GM12878 (cell line): ENCODE results near the gene TARDBP. TPM values are rescaled to one million over a fixed set of nuclear protein-coding genes. Genes with fewer than 3 reads are reported as not detected.

Experiments used
- ATAC-seq: fragments of 200-7000 bp; cut with Tn5 transposase; 3 replicates; pipeline ENCODE4 v1.9.1; 2020; ENCODE audit warnings: mild to moderate bottlenecking, moderate library complexity
- BruUV-seq: library from RNA; stranded (reverse); fragments of 400-500 nt; replicated peaks from 2 replicates; lab custom pipeline; 2021; lab: Mats Ljungman, UMichigan
- CTCF ChIA-PET: fragments of 300-600 bp; sonication (Branson Sonifier 250); formaldehyde crosslinking; extraction: SDS; loops from one replicate; lab custom pipeline; 2021; ENCODE audit warnings: inconsistent platforms; lab: Yijun Ruan, JAX
- POLR2A ChIA-PET: fragments of 350-600 bp; formaldehyde crosslinking; extraction: SDS; loops from one replicate; lab custom pipeline; 2021; ENCODE audit warnings: inconsistent platforms; lab: Charles Lee
- RAD21 ChIA-PET: fragments of 300-600 bp; sonication (Branson Sonifier 250); formaldehyde crosslinking; loops from one replicate; lab custom pipeline; 2023; ENCODE audit warnings: antibody characterized with exemption; ENCODE audit not compliant: unreplicated experiment; lab: Charles Lee
- SMC1A ChIA-PET: fragments of 300-600 bp; sonication (Branson Sonifier 250); formaldehyde crosslinking; loops from one replicate; lab custom pipeline; 2023; ENCODE audit not compliant: unreplicated experiment, uncharacterized antibody; lab: Charles Lee
- DNase-seq: peaks from one replicate; pipeline ENCODE4 v3.0.0-alpha.2; 2011; ENCODE audit warnings: low read depth, low spot score
- FAIRE-seq: peaks from 3 replicates; lab custom pipeline; 2011; peaks lifted over from hg19 to GRCh38; lab: Jason Lieb, UNC
- H2AFZ ChIP-seq: 2 replicates; pipeline ENCODE4 v1.6.0; 2011; ENCODE audit warnings: low read depth, low read length, control low read depth; ENCODE audit not compliant: control insufficient read depth
- H3K27ac ChIP-seq: 2 replicates; pipeline ENCODE4 v1.5.1; 2011; ENCODE audit warnings: control low read depth; ENCODE audit not compliant: control insufficient read depth, insufficient read depth
- H3K27me3 ChIP-seq, 2 experiments: replicated peaks in 1 of 2; 2 replicates each; pipeline versions ENCODE4 v1.6.0 to v1.6.1; 2011; ENCODE audit warnings: low read length in 1 of 2; ENCODE audit not compliant: control insufficient read depth in 2 of 2, insufficient read depth in 2 of 2
- H3K36me3 ChIP-seq, 2 experiments: 2 replicates each; pipeline ENCODE4 v1.5.1; 2011; ENCODE audit warnings: low read length in 1 of 2; ENCODE audit not compliant: control insufficient read depth in 2 of 2, insufficient read depth in 2 of 2
- H3K4me1 ChIP-seq: 2 replicates; pipeline ENCODE4 v1.6.1; 2011; ENCODE audit warnings: mild to moderate bottlenecking, low read length, moderate library complexity, mixed read lengths; ENCODE audit not compliant: control insufficient read depth, insufficient read depth
- H3K4me2 ChIP-seq: 2 replicates; pipeline ENCODE4 v1.6.0; 2011; ENCODE audit warnings: control low read depth; ENCODE audit not compliant: control insufficient read depth, insufficient read depth
- H3K4me3 ChIP-seq: fragments of 200-600 bp; sonication (generic); 2 replicates; pipeline ENCODE4 v1.5.1; 2016
- H3K79me2 ChIP-seq: 2 replicates; pipeline ENCODE4 v1.6.0; 2011; ENCODE audit warnings: low read length; ENCODE audit not compliant: control insufficient read depth, insufficient read depth
- H3K9ac ChIP-seq: 2 replicates; pipeline ENCODE4 v1.8.0; 2011; ENCODE audit warnings: low read length, control low read depth, mixed read lengths; ENCODE audit not compliant: control insufficient read depth, insufficient read depth
- H3K9me3 ChIP-seq: replicated peaks from 3 replicates; pipeline ENCODE4 v1.5.1; 2011; ENCODE audit warnings: mild to moderate bottlenecking, low read length; ENCODE audit not compliant: control insufficient read depth, insufficient read depth
- H4K20me1 ChIP-seq: 2 replicates; pipeline ENCODE4 v1.6.0; 2011; ENCODE audit not compliant: control insufficient read depth, insufficient read depth
- BACH1 ChIP-seq: fragments of 450-650 bp; IDR thresholded peaks from 2 replicates; pipeline ENCODE4 v1.6.1; 2017; ENCODE audit warnings: mild to moderate bottlenecking, borderline replicate concordance
- BMI1 ChIP-seq: fragments of 450-650 bp; IDR thresholded peaks from 2 replicates; pipeline ENCODE4 v1.6.1; 2016; ENCODE audit warnings: mild to moderate bottlenecking, moderate library complexity, borderline replicate concordance
- CHD1 ChIP-seq: IDR thresholded peaks from 2 replicates; pipeline ENCODE4 v1.6.1; 2012; ENCODE audit warnings: low read depth, low read length, improper control_type of control experiment
- FOXK2 ChIP-seq: fragments of 450-650 bp; IDR thresholded peaks from 2 replicates; pipeline ENCODE4 v1.6.1; 2017; ENCODE audit warnings: mild to moderate bottlenecking, moderate library complexity
- HDGF ChIP-seq: fragments of 450-650 bp; IDR thresholded peaks from 2 replicates; pipeline ENCODE4 v1.6.1; 2016; ENCODE audit warnings: antibody characterized with exemption
- NFIC ChIP-seq: IDR thresholded peaks from 2 replicates; pipeline ENCODE4 v1.6.1; 2012; ENCODE audit warnings: low read depth, mild to moderate bottlenecking, inconsistent platforms, low read length, moderate library complexity
- PAX8 ChIP-seq: fragments of 450-650 bp; IDR thresholded peaks from 2 replicates; pipeline ENCODE4 v1.6.1; 2017; ENCODE audit warnings: mild to moderate bottlenecking, moderate library complexity
- SREBF2 ChIP-seq: IDR thresholded peaks from 2 replicates; pipeline ENCODE4 v1.6.1; 2012; ENCODE audit warnings: mild to moderate bottlenecking, low read length
- STAT1 ChIP-seq: fragments of 450-650 bp; conservative IDR thresholded peaks from 2 replicates; pipeline ENCODE4 v1.6.1; 2014; ENCODE audit warnings: antibody characterized with exemption, mild to moderate bottlenecking
- ZSCAN29 ChIP-seq: fragments of 450-650 bp; IDR thresholded peaks from 2 replicates; pipeline ENCODE4 v1.6.1; 2017; ENCODE audit warnings: mild to moderate bottlenecking, moderate library complexity
- WGBS: methylation state at CpG from one replicate; pipeline ENCODE4 v1.1.6; 2016; ENCODE audit warnings: low lambda C conversion rate; ENCODE audit not compliant: insufficient replicate concordance, insufficient coverage; ENCODE audit errors: missing lambda C conversion rate; 5-methylcytosine and 5-hydroxymethylcytosine counted together
- in situ Hi-C: fragments of 300-500 bp; cut with MboI; formaldehyde crosslinking; loops from 9 replicates; pipeline ENCODE4 v1.14.3; 2018; ENCODE audit warnings: mixed read lengths
- intact Hi-C: fragments of 100-400 bp; cut with micrococcal nuclease; formaldehyde crosslinking; loops from one replicate; pipeline ENCODE4 v1.14.2; 2022; ENCODE audit not compliant: unreplicated experiment
- polyA plus RNA-seq, 11 experiments: library from polyadenylated mRNA; depleted of rRNA in 4 of 11; unstranded in 6 of 11; stranded (reverse) in 5 of 11; fragments of >200 nt; fragmentation: Nextera tagmentation in 4 of 11; fragmentation: Illumina TruSeq in 1 of 11; extraction: Ambion mirVana in 4 of 11; extraction: Trizol in 1 of 11; gene quantifications; 1 replicate in 1 of 11; 2 replicates in 10 of 11; pipeline versions ENCODE4 v1.2.1 to v1.2.3, GENCODE V29; 2011 to 2016; ENCODE audit warnings: inconsistent platforms in 2 of 11, missing spikeins in 2 of 11, low read depth in 1 of 11
- total RNA-seq, 4 experiments: library from RNA; depleted of rRNA in 3 of 4; stranded (reverse); fragments of >200 nt in 3 of 4; fragmentation: Illumina TruSeq in 1 of 4; extraction: Trizol in 1 of 4; gene quantifications; 2 replicates each; pipeline versions ENCODE4 v1.2.1 to v1.2.3, GENCODE V29; 2013 to 2021
- TF ChIP-seq, protein P1 (sequence below): fragments of 450-650 bp; IDR thresholded peaks from 2 replicates; pipeline ENCODE4 v1.6.1; 2017; ENCODE audit warnings: mild to moderate bottlenecking, moderate library complexity
- TF ChIP-seq, protein P2 (sequence below): fragments of 450-650 bp; IDR thresholded peaks from 2 replicates; pipeline ENCODE4 v1.6.1; 2017; ENCODE audit warnings: antibody characterized with exemption, mild to moderate bottlenecking, moderate library complexity
- TF ChIP-seq, protein P3 (sequence below): IDR thresholded peaks from 2 replicates; pipeline ENCODE4 v1.6.1; 2011; ENCODE audit warnings: borderline replicate concordance, low read depth, mild to moderate bottlenecking, moderate library complexity, mixed read lengths, low read length; ENCODE audit not compliant: insufficient read depth; ENCODE audit errors: extremely low read length

Gene TARDBP
- total and polyA plus RNA-seq, 10 of the 15 experiments (the other 5 are each of a cell fraction or from before 2014, with no cell fraction given): 55.6 to 318 (median 192) TPM

DNA sequence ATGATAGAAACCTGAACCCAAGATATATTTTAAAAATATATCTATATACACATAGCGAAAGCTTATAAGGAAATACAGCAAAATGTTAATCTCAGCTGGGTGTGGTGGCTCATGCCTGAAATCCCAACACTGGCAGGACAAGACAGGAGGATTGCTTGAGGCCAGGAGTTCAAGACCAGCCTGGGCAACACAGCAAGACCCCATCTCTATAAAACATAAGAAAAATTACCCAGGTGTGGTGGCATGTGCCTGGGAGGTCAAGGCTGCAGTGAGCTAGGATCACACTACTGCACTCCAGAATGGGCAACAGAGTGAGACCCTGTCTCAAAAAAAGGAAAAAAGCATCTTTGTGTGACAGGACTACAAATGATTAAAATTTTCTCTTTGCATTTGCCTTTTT, 53.3 kb downstream of the TARDBP start:
- H3K27ac ChIP-seq: no peak overlapping the region
- ATAC-seq (no peak), FAIRE-seq (no peak), DNase-seq (no peak)
- no peak overlapping the region for H3K9ac ChIP-seq
- intact Hi-C loops: no loop called here
- peaks cover 10% of the 10 kb centered on the region for H3K79me2 ChIP-seq
- ChIA-PET CTCF (interaction anchor here (1.2 to 1.3 kb wide), 3 partner anchors 28 to 576 kb away, joined by 3 to 4 read pairs (median 3); no protein-coding TSS in a partner anchor), POLR2A (no interaction called here), SMC1A (interaction anchor here (2.4 kb wide), 1 partner anchor 28 kb away, joined by 9 read pairs; no protein-coding TSS in a partner anchor), RAD21 (interaction anchor here (0.6 kb wide), 1 partner anchor 27 kb away, joined by 3 read pairs; no protein-coding TSS in a partner anchor)
- 90% methylated on average over 1 of the region's 1 CpG for WGBS
- no peaks in the 10 kb centered on the region for H3K27me3 ChIP-seq
- H3K4me2 ChIP-seq: no peak overlapping the region
- in situ Hi-C loops: no loop called here
- no peak for TF ChIP-seq HDGF
- TF ChIP-seq NFIC: no peak
- TF ChIP-seq, protein P1, sequence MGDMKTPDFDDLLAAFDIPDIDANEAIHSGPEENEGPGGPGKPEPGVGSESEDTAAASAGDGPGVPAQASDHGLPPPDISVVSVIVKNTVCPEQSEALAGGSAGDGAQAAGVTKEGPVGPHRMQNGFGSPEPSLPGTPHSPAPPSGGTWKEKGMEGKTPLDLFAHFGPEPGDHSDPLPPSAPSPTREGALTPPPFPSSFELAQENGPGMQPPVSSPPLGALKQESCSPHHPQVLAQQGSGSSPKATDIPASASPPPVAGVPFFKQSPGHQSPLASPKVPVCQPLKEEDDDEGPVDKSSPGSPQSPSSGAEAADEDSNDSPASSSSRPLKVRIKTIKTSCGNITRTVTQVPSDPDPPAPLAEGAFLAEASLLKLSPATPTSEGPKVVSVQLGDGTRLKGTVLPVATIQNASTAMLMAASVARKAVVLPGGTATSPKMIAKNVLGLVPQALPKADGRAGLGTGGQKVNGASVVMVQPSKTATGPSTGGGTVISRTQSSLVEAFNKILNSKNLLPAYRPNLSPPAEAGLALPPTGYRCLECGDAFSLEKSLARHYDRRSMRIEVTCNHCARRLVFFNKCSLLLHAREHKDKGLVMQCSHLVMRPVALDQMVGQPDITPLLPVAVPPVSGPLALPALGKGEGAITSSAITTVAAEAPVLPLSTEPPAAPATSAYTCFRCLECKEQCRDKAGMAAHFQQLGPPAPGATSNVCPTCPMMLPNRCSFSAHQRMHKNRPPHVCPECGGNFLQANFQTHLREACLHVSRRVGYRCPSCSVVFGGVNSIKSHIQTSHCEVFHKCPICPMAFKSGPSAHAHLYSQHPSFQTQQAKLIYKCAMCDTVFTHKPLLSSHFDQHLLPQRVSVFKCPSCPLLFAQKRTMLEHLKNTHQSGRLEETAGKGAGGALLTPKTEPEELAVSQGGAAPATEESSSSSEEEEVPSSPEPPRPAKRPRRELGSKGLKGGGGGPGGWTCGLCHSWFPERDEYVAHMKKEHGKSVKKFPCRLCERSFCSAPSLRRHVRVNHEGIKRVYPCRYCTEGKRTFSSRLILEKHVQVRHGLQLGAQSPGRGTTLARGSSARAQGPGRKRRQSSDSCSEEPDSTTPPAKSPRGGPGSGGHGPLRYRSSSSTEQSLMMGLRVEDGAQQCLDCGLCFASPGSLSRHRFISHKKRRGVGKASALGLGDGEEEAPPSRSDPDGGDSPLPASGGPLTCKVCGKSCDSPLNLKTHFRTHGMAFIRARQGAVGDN: no peak
- TF ChIP-seq, protein P2, sequence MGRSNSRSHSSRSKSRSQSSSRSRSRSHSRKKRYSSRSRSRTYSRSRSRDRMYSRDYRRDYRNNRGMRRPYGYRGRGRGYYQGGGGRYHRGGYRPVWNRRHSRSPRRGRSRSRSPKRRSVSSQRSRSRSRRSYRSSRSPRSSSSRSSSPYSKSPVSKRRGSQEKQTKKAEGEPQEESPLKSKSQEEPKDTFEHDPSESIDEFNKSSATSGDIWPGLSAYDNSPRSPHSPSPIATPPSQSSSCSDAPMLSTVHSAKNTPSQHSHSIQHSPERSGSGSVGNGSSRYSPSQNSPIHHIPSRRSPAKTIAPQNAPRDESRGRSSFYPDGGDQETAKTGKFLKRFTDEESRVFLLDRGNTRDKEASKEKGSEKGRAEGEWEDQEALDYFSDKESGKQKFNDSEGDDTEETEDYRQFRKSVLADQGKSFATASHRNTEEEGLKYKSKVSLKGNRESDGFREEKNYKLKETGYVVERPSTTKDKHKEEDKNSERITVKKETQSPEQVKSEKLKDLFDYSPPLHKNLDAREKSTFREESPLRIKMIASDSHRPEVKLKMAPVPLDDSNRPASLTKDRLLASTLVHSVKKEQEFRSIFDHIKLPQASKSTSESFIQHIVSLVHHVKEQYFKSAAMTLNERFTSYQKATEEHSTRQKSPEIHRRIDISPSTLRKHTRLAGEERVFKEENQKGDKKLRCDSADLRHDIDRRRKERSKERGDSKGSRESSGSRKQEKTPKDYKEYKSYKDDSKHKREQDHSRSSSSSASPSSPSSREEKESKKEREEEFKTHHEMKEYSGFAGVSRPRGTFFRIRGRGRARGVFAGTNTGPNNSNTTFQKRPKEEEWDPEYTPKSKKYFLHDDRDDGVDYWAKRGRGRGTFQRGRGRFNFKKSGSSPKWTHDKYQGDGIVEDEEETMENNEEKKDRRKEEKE: no peak
- TF ChIP-seq BACH1: no peak
- no peak for TF ChIP-seq BMI1
- no peak for TF ChIP-seq FOXK2
- TF ChIP-seq, protein P3, sequence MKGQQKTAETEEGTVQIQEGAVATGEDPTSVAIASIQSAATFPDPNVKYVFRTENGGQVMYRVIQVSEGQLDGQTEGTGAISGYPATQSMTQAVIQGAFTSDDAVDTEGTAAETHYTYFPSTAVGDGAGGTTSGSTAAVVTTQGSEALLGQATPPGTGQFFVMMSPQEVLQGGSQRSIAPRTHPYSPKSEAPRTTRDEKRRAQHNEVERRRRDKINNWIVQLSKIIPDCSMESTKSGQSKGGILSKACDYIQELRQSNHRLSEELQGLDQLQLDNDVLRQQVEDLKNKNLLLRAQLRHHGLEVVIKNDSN: no peak
- no peak for TF ChIP-seq SREBF2
- no peak for TF ChIP-seq PAX8
- TF ChIP-seq ZSCAN29: no peak
- no peak for TF ChIP-seq CHD1
- no peak for TF ChIP-seq STAT1
- no TSS peak for BruUV-seq
- no peaks in the 10 kb centered on the region for H4K20me1 ChIP-seq
- H3K36me3 ChIP-seq: peaks cover 28 to 31% of the 10 kb centered on the region in 2 experiments
- H3K4me1 ChIP-seq: peaks cover 26% of the 10 kb centered on the region
- H3K9me3 ChIP-seq: no peaks in the 10 kb centered on the region; the same call in 2 of the 3 replicates
- no peak overlapping the region for H2AFZ ChIP-seq
- no peak overlapping the region for H3K4me3 ChIP-seq
